ENCODE results near the gene SYT2.

- TF ChIP-seq, protein P1, sequence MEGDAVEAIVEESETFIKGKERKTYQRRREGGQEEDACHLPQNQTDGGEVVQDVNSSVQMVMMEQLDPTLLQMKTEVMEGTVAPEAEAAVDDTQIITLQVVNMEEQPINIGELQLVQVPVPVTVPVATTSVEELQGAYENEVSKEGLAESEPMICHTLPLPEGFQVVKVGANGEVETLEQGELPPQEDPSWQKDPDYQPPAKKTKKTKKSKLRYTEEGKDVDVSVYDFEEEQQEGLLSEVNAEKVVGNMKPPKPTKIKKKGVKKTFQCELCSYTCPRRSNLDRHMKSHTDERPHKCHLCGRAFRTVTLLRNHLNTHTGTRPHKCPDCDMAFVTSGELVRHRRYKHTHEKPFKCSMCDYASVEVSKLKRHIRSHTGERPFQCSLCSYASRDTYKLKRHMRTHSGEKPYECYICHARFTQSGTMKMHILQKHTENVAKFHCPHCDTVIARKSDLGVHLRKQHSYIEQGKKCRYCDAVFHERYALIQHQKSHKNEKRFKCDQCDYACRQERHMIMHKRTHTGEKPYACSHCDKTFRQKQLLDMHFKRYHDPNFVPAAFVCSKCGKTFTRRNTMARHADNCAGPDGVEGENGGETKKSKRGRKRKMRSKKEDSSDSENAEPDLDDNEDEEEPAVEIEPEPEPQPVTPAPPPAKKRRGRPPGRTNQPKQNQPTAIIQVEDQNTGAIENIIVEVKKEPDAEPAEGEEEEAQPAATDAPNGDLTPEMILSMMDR (IDR thresholded peaks at IDR 0.05) = no peak
- TF ChIP-seq POLR2A (IDR thresholded peaks at IDR 0.05) = no peak
Measured at GRCh38 chr1:202642619-202643291, 67.5 kb downstream of the SYT2 start.

Data from thyroid gland (tissue), 4 donors.